Activated T-cell treated with anti-CD3 and anti-CD28 coated beads for 48 hours (primary cell): ENCODE data around the gene HSP90B1.

Experiments used
- DNase-seq: peaks from one replicate; pipeline ENCODE4 v3.0.0-alpha.2; 2020; ENCODE audit warnings: low read depth

The HSP90B1 gene

GRCh38 chr12:103975368-103975767 lies 45.2 kb downstream of the HSP90B1 start:
- DNase-seq: no peak

- DNase-seq: no peak
Observed at GRCh38 chr12:103978384-103978982, 48.3 kb downstream of the HSP90B1 start.

- no peak for DNase-seq
Observed at GRCh38 chr12:103986829-103987228, 56.6 kb downstream of the HSP90B1 start.

- DNase-seq: no peak
Observed at GRCh38 chr12:103994235-103994634, 64.0 kb downstream of the HSP90B1 start.

GRCh38 chr12:103996595-103996994 lies 66.4 kb downstream of the HSP90B1 start:
- DNase-seq: no peak

GRCh38 chr12:103997286-103997900 lies 67.2 kb downstream of the HSP90B1 start:
- no peak for DNase-seq
